NCI-H510A treated with DMSO at 0.1 percent for 48 hours (cell line): ENCODE measurements around the gene ATP11C.
A peak's percentile ranks its signal among the peaks of the same experiment; 100 is the strongest.
"Not testable (repeated sequence)": the region's sequence is repeated elsewhere in the genome, so short reads cannot be mapped to it uniquely, and the experiment has no call there.

Experiments used
- DNase-seq: peaks from one replicate; lab custom pipeline; 2025; lab: John Stamatoyannopoulos, UW

Gene ATP11C

GRCh38 chrX:139856826-139857225, 76.0 kb downstream of the ATP11C start:
- DNase-seq, result not testable (repeated sequence)

- DNase-seq, result no peak
Observed at GRCh38 chrX:139851730-139852129, 81.1 kb downstream of the ATP11C start.

- DNase-seq, result no peak
Observed at GRCh38 chrX:139850968-139851367, 81.9 kb downstream of the ATP11C start.

- no peak for DNase-seq
Observed at GRCh38 chrX:139844884-139845283, 88.0 kb downstream of the ATP11C start.

- DNase-seq, result peak; percentile 41
Observed at GRCh38 chrX:139844163-139844562, 88.7 kb downstream of the ATP11C start.

- no peak for DNase-seq
Observed at GRCh38 chrX:139842326-139843185, 90.3 kb downstream of the ATP11C start.

- DNase-seq, result not testable (repeated sequence)
Observed at GRCh38 chrX:139836335-139836734, 96.5 kb downstream of the ATP11C start.

GRCh38 chrX:139834879-139835278, 98.0 kb downstream of the ATP11C start:
- DNase-seq, result no peak

GRCh38 chrX:139832718-139833309, 100.0 kb downstream of the ATP11C start:
- no peak for DNase-seq

- no peak for DNase-seq
Observed at GRCh38 chrX:139831675-139832456, 101.0 kb downstream of the ATP11C start.

- no peak for DNase-seq
Observed at GRCh38 chrX:139831017-139831416, 101.8 kb downstream of the ATP11C start.

GRCh38 chrX:139828830-139829229, 104.0 kb downstream of the ATP11C start:
- no peak for DNase-seq

- no peak for DNase-seq
Observed at GRCh38 chrX:139828033-139828432, 104.8 kb downstream of the ATP11C start.

- peak; percentile 19 for DNase-seq
Observed at GRCh38 chrX:139826065-139827044, 106.5 kb downstream of the ATP11C start.

GRCh38 chrX:139825618-139826017, 107.2 kb downstream of the ATP11C start:
- DNase-seq, result no peak

- no peak for DNase-seq
Observed at GRCh38 chrX:139823806-139824205, 109.0 kb downstream of the ATP11C start.

GRCh38 chrX:139820358-139820984, 112.4 kb downstream of the ATP11C start:
- no peak for DNase-seq

- DNase-seq, result no peak
Observed at GRCh38 chrX:139816204-139816603, 116.6 kb downstream of the ATP11C start.

GRCh38 chrX:139815771-139816170, 117.1 kb downstream of the ATP11C start:
- DNase-seq, result no peak

- no peak for DNase-seq
Observed at GRCh38 chrX:139811942-139812629, 120.8 kb downstream of the ATP11C start.
